ENCODE data around the gene SHISA7. TPM values are rescaled to one million over a fixed set of nuclear protein-coding genes. Genes with fewer than 3 reads are reported as not detected.

SHISA7 gene
- total RNA-seq, 1 experiment from 2014 or later = not detected

- H3K4me1 ChIP-seq (ENCODE audit: insufficient read depth, low read length) = no peaks in the 10 kb centered on the region
- H3K9me3 ChIP-seq (ENCODE audit: low read length) = no peaks in the 10 kb centered on the region
- H3K79me2 ChIP-seq (ENCODE audit: low read length) = no peaks in the 10 kb centered on the region
- no peak overlapping the region for H3K27ac ChIP-seq (ENCODE audit: low read length)
- H2AFZ ChIP-seq (ENCODE audit: low read length) = no peak overlapping the region
- no peak for TF ChIP-seq EZH2 (IDR thresholded peaks at IDR 0.05; ENCODE audit: low read length, unreplicated experiment)
- TF ChIP-seq EZH2phosphoT487 (IDR thresholded peaks at IDR 0.05; ENCODE audit: borderline replicate concordance, low read length) = no peak
- TF ChIP-seq CTCF (conservative IDR thresholded peaks at IDR 0.05; ENCODE audit: low read depth, low read length) = no peak
- H3K36me3 ChIP-seq (ENCODE audit: low read depth, low read length) = no peaks in the 10 kb centered on the region
- no peaks in the 10 kb centered on the region for H3F3A ChIP-seq (ENCODE audit: low read length, unreplicated experiment)
- H3K9ac ChIP-seq (ENCODE audit: low read length) = no peak overlapping the region
- peaks cover 52% of the 10 kb centered on the region for H3K27me3 ChIP-seq (ENCODE audit: low read length)
- BruUV-seq (replicated peaks) = no TSS peak
- intact Hi-C loops (cut with micrococcal nuclease) = no loop called here
- DNase-seq = no peak
- no peak overlapping the region for H3K4me2 ChIP-seq (ENCODE audit: low read length)
- H4K20me1 ChIP-seq (ENCODE audit: low read length) = no peaks in the 10 kb centered on the region; the same call in 1 of the 2 replicates
- H3K9me2 ChIP-seq (replicated peaks; ENCODE audit: low read length) = no peaks in the 10 kb centered on the region
- ATAC-seq = no peak
- H3K4me3 ChIP-seq (ENCODE audit: low read length) = no peak overlapping the region
- ChIA-PET POLR2A (ENCODE audit: unreplicated experiment) (no interaction called here), CTCF (no interaction called here)
Observed at GRCh38 chr19:55441319-55441691, 1.8 kb downstream of the SHISA7 start.

DNA sequence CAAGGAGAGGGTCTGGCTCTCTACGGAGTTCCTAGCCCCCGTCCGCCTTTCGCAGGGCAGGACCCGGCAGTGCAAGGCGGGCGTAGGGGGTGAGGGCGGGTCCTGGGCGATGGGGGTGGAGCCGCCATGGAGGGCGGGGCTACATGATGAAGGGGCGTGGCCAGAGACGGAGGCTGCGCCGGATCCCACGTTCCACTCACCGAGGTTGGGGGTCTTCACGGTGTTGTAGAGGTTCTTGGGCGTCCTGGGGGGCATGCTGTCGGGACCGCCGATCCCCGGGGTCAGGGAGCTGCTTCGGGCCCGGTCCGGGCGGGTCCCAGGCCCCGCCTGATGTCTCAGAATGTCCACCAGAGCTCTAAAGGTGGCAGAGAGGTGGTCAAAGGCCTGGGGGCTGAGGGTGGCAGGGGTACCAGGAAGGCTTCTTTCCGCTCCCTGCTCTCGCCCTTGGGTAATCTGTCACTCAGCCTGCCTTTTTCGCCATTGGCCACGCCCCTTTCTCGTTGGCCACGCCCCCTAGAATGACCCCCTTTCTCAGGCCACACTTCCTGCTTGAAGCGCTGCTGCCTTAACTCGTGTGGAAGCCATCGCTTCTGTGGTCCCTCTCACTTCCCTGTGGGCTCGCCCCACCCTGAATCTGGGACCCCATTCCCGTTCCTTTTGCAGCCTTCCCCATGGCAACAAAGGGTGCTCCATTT, 2.5 kb downstream of the SHISA7 start:
- intact Hi-C loops (cut with micrococcal nuclease) = no loop called here
- no peak overlapping the region for H2AFZ ChIP-seq (ENCODE audit: low read length)

More for the DNA sequence above, 2.5 kb downstream of the SHISA7 start:
- Histone ChIP-seq H3K9me3 (ENCODE audit: low read length) (no peaks in the 10 kb centered on the region), H4K20me1 (ENCODE audit: low read length) (no peaks in the 10 kb centered on the region; the same call in 1 of the 2 replicates), H3K4me1 (ENCODE audit: insufficient read depth, low read length) (no peaks in the 10 kb centered on the region), H3K4me2 (ENCODE audit: low read length) (no peak overlapping the region), H3K9ac (ENCODE audit: low read length) (no peak overlapping the region), H3F3A (ENCODE audit: low read length, unreplicated experiment) (no peaks in the 10 kb centered on the region), H3K79me2 (ENCODE audit: low read length) (no peaks in the 10 kb centered on the region), H3K4me3 (ENCODE audit: low read length) (no peak overlapping the region), H3K27me3 (ENCODE audit: low read length) (peaks cover 49% of the 10 kb centered on the region), H3K9me2 (replicated peaks; ENCODE audit: low read length) (no peaks in the 10 kb centered on the region), H3K27ac (ENCODE audit: low read length) (no peak overlapping the region), H3K36me3 (ENCODE audit: low read depth, low read length) (no peaks in the 10 kb centered on the region)
- no TSS peak for BruUV-seq (replicated peaks)
- no peak for ATAC-seq
- TF ChIP-seq EZH2 (IDR thresholded peaks at IDR 0.05; ENCODE audit: low read length, unreplicated experiment) (no peak), CTCF (conservative IDR thresholded peaks at IDR 0.05; ENCODE audit: low read depth, low read length) (no peak), EZH2phosphoT487 (IDR thresholded peaks at IDR 0.05; ENCODE audit: borderline replicate concordance, low read length) (no peak)
- ChIA-PET POLR2A (ENCODE audit: unreplicated experiment) (no interaction called here), CTCF (no interaction called here)
- no peak for DNase-seq
